GM18909 (cell line): ENCODE measurements around the gene TSHZ2.
"Not testable (repeated sequence)": the region's sequence is repeated elsewhere in the genome, so short reads cannot be mapped to it uniquely, and the experiment has no call there.

ENCODE experiments used
- ATAC-seq: cut with Tn5 transposase; IDR thresholded peaks from one replicate; pipeline ENCODE4 v1.9.1; 2021; ENCODE audit warnings: mild to moderate bottlenecking; ENCODE audit not compliant: unreplicated experiment, poor library complexity

TSHZ2 gene

DNA sequence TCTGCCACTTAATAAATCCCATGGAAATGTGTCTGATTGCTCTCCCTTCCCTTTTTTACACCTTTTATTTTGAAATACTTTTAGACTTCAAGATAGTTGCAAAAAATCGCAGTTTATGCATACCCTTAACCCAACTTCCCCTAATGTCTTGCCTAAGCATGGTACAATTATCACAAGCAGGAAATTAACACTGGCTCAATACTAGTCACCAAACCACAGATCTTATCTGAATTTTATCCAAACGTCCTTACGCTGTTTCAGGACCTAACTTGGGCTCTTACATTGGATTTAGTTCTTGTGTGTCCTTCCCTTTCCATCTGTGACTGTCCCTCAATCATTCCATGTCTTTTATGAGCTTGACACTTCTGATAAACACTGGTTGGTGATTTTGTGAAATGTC lies 475.2 kb downstream of the TSHZ2 start:
- no peak for ATAC-seq

GRCh38 chr20:53448426-53448825 lies 476.3 kb downstream of the TSHZ2 start:
- no peak for ATAC-seq

- no peak for ATAC-seq
Measured at GRCh38 chr20:53448875-53449274, 476.7 kb downstream of the TSHZ2 start.

DNA sequence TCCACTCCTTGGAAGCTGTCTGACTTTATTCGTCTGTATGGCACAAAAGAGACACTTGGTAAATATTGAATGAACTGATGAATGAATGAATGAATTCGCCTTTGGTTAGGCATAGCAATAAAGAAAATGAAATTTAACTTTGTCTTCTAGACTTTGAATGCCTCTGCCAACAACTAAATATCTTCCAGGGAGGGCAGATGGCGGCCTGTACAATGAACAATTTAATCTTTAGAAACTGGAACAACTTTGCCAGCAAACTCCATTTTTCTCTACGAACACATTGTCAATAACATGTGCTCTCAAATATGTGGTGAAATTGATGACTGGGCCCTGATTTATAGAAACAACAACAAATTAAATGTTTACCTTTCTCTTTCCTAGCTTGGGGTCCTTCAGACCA lies 480.9 kb downstream of the TSHZ2 start:
- no peak for ATAC-seq

- ATAC-seq = no peak
Measured at GRCh38 chr20:53454675-53455276, 482.6 kb downstream of the TSHZ2 start.

GRCh38 chr20:53463101-53463972 lies 491.2 kb downstream of the TSHZ2 start:
- no peak for ATAC-seq

DNA sequence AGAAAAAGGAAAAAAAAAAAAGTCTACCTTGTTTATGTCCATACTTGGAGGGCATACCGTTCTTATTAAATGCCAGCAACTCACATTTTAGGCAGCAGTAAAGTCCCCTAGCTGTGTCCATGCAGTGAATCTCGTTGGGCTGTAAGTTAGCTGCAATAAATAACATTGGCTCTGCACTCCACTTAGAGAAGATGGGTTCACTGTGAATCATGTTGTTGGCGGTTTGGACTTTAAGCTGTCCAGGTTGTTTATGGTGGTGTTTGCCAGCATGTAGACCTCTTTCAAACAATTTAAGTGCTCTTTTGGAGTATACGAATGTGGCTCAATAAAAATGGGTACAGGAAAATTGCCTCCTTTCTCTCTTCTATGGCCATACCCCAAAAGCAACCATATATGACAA lies 494.1 kb downstream of the TSHZ2 start:
- no peak for ATAC-seq

GRCh38 chr20:53468587-53468986 lies 496.4 kb downstream of the TSHZ2 start:
- no peak for ATAC-seq

GRCh38 chr20:53472859-53473258 lies 500.7 kb downstream of the TSHZ2 start:
- not testable (repeated sequence) for ATAC-seq

- no peak for ATAC-seq
Measured at GRCh38 chr20:53480913-53481312, 508.8 kb downstream of the TSHZ2 start.

DNA sequence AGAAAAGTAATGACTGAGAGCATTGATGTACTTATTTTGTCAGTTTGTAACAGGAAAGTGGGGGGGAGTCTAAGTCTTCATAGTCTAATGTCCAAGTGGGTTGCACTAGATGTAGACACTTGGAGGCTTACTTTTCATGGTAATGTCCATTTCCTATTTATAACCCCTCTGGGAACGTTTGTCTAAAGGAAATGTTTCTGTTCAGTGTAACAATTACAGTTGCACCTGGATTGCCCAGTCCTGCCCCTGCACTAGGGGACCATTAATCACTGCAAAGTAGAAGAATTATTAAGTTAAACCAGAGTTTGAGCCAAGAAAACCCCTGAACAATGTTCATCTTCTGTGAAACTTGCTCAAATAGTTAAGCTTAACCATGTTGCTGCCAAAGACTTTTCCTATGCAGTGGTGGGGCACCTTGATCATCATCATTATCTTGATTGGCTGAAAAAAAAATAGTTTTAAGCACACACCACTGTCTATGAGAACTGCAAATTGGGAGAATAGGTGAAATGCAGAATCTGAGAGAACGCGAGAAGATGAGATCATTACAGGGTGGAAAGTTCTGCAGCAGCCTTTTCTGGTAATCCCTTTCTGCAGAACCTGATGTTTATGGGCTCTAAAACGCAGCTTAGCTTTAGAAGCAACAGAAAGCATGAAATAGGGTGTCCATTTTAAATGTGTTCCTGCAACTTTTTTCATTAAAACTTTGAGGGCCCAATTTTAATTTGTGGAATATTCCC lies 515.5 kb downstream of the TSHZ2 start:
- no peak for ATAC-seq

DNA sequence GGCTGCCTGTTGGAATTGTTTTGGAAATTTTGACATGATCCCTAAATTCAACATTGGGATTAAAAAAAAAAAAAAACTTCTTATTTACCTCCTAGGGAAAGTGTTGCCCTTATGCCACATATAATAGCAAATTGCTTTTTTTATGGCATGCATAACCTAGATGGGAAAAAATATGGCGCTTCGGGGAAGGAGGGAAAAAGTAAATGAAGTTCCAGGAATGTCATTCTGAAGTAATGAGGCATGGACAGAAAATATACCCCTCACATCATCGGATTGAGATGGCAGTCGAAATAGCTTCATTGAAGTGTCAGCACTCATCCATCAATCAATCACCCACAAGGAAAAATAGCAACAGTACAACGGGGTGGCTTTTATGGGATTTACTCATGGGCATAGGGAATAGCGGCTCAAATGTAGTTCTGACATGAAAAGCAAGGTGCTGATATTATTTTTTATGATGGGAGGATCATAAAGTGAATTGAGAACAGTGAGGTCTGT lies 516.7 kb downstream of the TSHZ2 start:
- no peak for ATAC-seq

- no peak for ATAC-seq
Measured at GRCh38 chr20:53489528-53489927, 517.4 kb downstream of the TSHZ2 start.

GRCh38 chr20:53490620-53491019 lies 518.5 kb downstream of the TSHZ2 start:
- ATAC-seq = no peak

- no peak for ATAC-seq
Measured at GRCh38 chr20:53491462-53491861, 519.3 kb downstream of the TSHZ2 start.

DNA sequence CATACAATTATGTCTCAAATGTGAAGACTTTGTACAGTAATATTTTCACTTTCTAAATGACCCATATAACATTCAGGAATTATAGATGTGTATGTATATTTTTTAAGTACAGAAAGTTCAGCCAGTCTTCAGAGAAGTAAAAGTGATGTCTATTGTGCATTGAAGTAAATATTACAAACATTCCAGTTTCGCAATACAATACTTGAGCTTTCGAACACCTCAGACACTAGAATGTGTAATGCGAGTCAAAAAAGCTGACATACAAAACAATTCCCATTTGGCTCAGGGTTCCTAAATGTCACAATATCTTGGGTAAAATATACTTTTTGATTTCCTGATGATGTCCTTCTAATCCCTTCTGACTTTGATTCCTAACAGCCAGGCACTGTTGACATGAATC lies 520.1 kb downstream of the TSHZ2 start:
- ATAC-seq = no peak

GRCh38 chr20:53493311-53493857 lies 521.2 kb downstream of the TSHZ2 start:
- no peak for ATAC-seq

- ATAC-seq = no peak
Measured at GRCh38 chr20:53494753-53495152, 522.6 kb downstream of the TSHZ2 start.

- no peak for ATAC-seq
Measured at GRCh38 chr20:53495398-53496092, 523.4 kb downstream of the TSHZ2 start.

- no peak for ATAC-seq
Measured at GRCh38 chr20:53497246-53497645, 525.1 kb downstream of the TSHZ2 start.
